Keratinocyte (primary cell): ENCODE measurements around the gene SWT1.

Experiments used
- CTCF ChIP-seq, 3 experiments: IDR thresholded peaks in 1 of 3; conservative IDR thresholded peaks in 1 of 3; optimal IDR thresholded peaks in 1 of 3; 2 replicates in 2 of 3; 3 replicates in 1 of 3; pipeline versions ENCODE3 to v1.5.1; 2011; ENCODE audit warnings: low read length in 3 of 3, mild to moderate bottlenecking in 3 of 3, moderate library complexity in 2 of 3, control low read depth in 1 of 3, inconsistent platforms in 1 of 3; ENCODE audit not compliant: insufficient read depth in 2 of 3; ENCODE audit errors: extremely low read depth in 1 of 3
- EZH2 ChIP-seq: IDR thresholded peaks from one replicate; pipeline ENCODE4 v1.6.1; 2012; ENCODE audit warnings: inconsistent platforms, mild to moderate bottlenecking, low read length, moderate library complexity

DNA sequence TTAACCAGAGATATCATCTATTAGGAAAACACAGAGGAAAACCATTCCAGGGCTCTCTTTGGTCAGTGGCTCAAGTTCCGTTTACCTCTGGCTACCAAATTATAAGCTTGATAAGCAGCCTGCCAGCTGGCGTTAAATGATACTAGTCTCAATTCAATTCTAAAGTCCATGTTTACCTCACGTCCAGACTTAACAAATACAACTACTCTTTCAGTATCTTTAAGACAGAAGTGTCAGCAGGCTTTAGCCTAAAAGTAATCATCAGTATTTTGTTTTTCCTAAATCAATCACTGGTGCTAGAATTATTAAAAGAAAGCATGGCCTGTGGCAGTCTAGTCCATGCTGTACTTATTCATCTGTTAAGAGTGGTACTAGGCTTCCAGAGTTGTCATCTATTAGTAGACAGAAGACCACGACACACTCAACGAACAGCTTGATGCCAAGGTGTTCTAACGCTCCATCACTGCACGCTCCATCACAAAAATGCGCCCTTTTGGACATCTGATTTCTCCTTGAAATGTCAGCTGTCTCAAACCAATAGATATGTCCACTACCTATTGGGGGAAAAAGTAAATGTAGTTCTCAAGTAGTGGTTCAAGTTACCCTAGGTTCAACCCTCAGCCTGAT, 158.6 kb downstream of the SWT1 start:
- TF ChIP-seq CTCF (optimal IDR thresholded peaks at IDR 0.05 in 1 of 3, IDR thresholded peaks at IDR 0.05 in 1 of 3, conservative IDR thresholded peaks at IDR 0.05 in 1 of 3; ENCODE audit: extremely low read depth in 1 of 3, insufficient read depth in 2 of 3, low read length in 3 of 3) (no peak), EZH2 (no peak)
